CD4-positive, alpha-beta T cell (primary cell): ENCODE measurements around the gene CCNI. TPM values are rescaled to one million over a fixed set of nuclear protein-coding genes. Genes with fewer than 3 reads are reported as not detected.
"Not testable (repeated sequence)": the region's sequence is repeated elsewhere in the genome, so short reads cannot be mapped to it uniquely, and the experiment has no call there.

Experiments
- ATAC-seq: fragments of 200-7000 bp; cut with Tn5 transposase; one replicate; pipeline ENCODE4 v1.10.0; 2022; ENCODE audit warnings: mild to moderate bottlenecking; ENCODE audit not compliant: poor library complexity
- CTCF ChIA-PET: fragments of 350-600 bp; sonication (Branson Sonifier 250); formaldehyde crosslinking; loops from one replicate; lab custom pipeline; 2021; ENCODE audit warnings: antibody characterized with exemption, inconsistent platforms; lab: Charles Lee
- POLR2A ChIA-PET: fragments of 350-600 bp; sonication (Branson Sonifier 250); formaldehyde crosslinking; loops from one replicate; lab custom pipeline; 2021; ENCODE audit warnings: antibody characterized with exemption, inconsistent platforms; lab: Charles Lee
- DNase-seq, 14 experiments: peaks; one replicate each; pipeline ENCODE4 v3.0.0-alpha.2; 2013 to 2020; ENCODE audit warnings: mixed read lengths in 2 of 14
- H3K27ac ChIP-seq, 2 donors: one replicate each; pipeline versions ENCODE4 v1.5.1 to v1.7.0; 2013; ENCODE audit warnings: low read length in 2 of 2, low read depth in 1 of 2, mild to moderate bottlenecking in 1 of 2
- H3K27me3 ChIP-seq, 2 experiments: 1 replicate in 1 of 2; 2 replicates in 1 of 2; pipeline versions ENCODE4 v1.6.1 to v1.7.0; 2013; ENCODE audit warnings: low read length in 2 of 2, control low read depth in 1 of 2, mild to moderate bottlenecking in 1 of 2, moderate library complexity in 1 of 2; ENCODE audit not compliant: insufficient read depth in 2 of 2, control insufficient read depth in 1 of 2
- H3K36me3 ChIP-seq: one replicate; pipeline ENCODE4 v1.6.1; 2013; ENCODE audit warnings: low read length, control low read depth; ENCODE audit not compliant: insufficient read depth
- H3K4me1 ChIP-seq: one replicate; pipeline ENCODE4 v1.6.1; 2013; ENCODE audit warnings: low read length, control low read depth; ENCODE audit not compliant: insufficient read depth
- H3K4me3 ChIP-seq: one replicate; pipeline ENCODE4 v1.5.1; 2013; ENCODE audit warnings: mild to moderate bottlenecking, low read length, moderate library complexity
- H3K9me3 ChIP-seq, 2 experiments: 1 replicate in 1 of 2; 2 replicates in 1 of 2; pipeline versions ENCODE4 v1.6.1 to v1.7.0; 2013; ENCODE audit warnings: low read length in 2 of 2, mild to moderate bottlenecking in 2 of 2, control low read depth in 1 of 2, moderate library complexity in 1 of 2; ENCODE audit not compliant: control insufficient read depth in 1 of 2, insufficient read depth in 1 of 2
- H3K27ac Mint-ChIP-seq: one replicate; pipeline ENCODE4 v1.8.0; 2020; ENCODE audit warnings: mixed read lengths
- H3K27me3 Mint-ChIP-seq: one replicate; pipeline ENCODE4 v1.8.0; 2021; ENCODE audit warnings: mixed read lengths
- H3K36me3 Mint-ChIP-seq: one replicate; pipeline ENCODE4 v1.8.0; 2021; ENCODE audit warnings: low read depth, mixed read lengths
- H3K4me1 Mint-ChIP-seq: one replicate; pipeline ENCODE4 v1.8.0; 2021; ENCODE audit warnings: low read depth, mixed read lengths
- H3K4me3 Mint-ChIP-seq: one replicate; pipeline ENCODE4 v1.8.0; 2020; ENCODE audit warnings: mild to moderate bottlenecking, mixed read lengths
- H3K9me3 Mint-ChIP-seq: one replicate; pipeline ENCODE4 v1.8.0; 2020; ENCODE audit warnings: mixed read lengths
- CTCF ChIP-seq: fragments of 200-600 bp; IDR thresholded peaks from one replicate; pipeline ENCODE4 v1.8.0; 2022; ENCODE audit warnings: antibody characterized with exemption, mild to moderate bottlenecking
- intact Hi-C, 2 experiments: fragments of 100-400 bp; cut with DNase I in 1 of 2; cut with micrococcal nuclease in 1 of 2; formaldehyde crosslinking; loops; one replicate each; pipeline versions ENCODE4 v1.15.1 to v1.9.0; 2023 to 2025; cut with DNase I, micrococcal nuclease
- total RNA-seq, 174 experiments: library from RNA in 2 of 174; stranded (reverse) in 2 of 174; gene quantifications; one replicate each; pipeline ENCODE4 v1.2.3 and lab custom pipeline; 2021 to 2026

CCNI gene
- total RNA-seq, 2 experiments from 2014 or later = 385 to 418 TPM

DNA sequence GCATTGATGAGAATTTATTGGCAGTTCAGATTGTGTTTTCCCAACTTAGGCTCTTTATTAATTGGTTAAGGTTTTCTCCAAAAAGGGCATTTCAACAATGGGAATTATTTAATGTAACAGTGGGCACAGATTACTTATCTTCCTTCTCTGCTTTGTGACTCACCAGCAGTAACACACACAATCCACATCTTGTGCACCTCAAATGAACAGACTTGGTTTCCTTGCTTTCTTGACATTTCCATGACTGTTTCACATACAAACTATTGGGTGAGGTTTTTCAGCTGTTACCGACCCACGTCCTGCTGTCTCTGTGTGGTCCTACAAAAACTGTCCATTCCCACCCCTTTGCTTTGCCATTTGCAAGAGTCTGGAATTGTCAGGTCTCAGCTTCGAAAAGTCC, 38.1 kb downstream of the CCNI start:
- no peaks in the 10 kb centered on the region for H3K9me3 ChIP-seq
- no peak for DNase-seq
- ChIA-PET POLR2A (no interaction called here), CTCF (no interaction called here)
- H3K4me3 ChIP-seq = no peak overlapping the region
- no peaks in the 10 kb centered on the region for H3K27me3 ChIP-seq
- no peak overlapping the region for H3K4me3 Mint-ChIP-seq
- intact Hi-C loops = no loop called here
- H3K4me1 Mint-ChIP-seq = peaks cover 5% of the 10 kb centered on the region
- no peaks in the 10 kb centered on the region for H3K4me1 ChIP-seq
- H3K36me3 ChIP-seq = peaks cover 9% of the 10 kb centered on the region
- no peaks in the 10 kb centered on the region for H3K9me3 Mint-ChIP-seq
- no peak overlapping the region for H3K27ac ChIP-seq
- no peak for TF ChIP-seq CTCF
- H3K27ac Mint-ChIP-seq = no peak overlapping the region
- ATAC-seq = no peak
- H3K27me3 Mint-ChIP-seq = no peaks in the 10 kb centered on the region
- H3K36me3 Mint-ChIP-seq = peaks cover 12% of the 10 kb centered on the region

GRCh38 chr4:77037168-77037567, 38.6 kb downstream of the CCNI start:
- H3K27ac ChIP-seq, CTCF ChIA-PET, H3K36me3 ChIP-seq, H3K4me1 ChIP-seq, H3K4me3 Mint-ChIP-seq, H3K27me3 Mint-ChIP-seq, ATAC-seq, H3K4me3 ChIP-seq, H3K9me3 Mint-ChIP-seq, H3K27me3 ChIP-seq, H3K27ac Mint-ChIP-seq, POLR2A ChIA-PET, DNase-seq, H3K4me1 Mint-ChIP-seq, intact Hi-C loops, H3K9me3 ChIP-seq: not testable (repeated sequence)
- H3K36me3 Mint-ChIP-seq = peaks cover 12% of the 10 kb centered on the region

- H3K9me3 Mint-ChIP-seq = no peaks in the 10 kb centered on the region
- DNase-seq = no peak
- no peak overlapping the region for H3K27ac Mint-ChIP-seq
- H3K27me3 Mint-ChIP-seq = no peaks in the 10 kb centered on the region
- H3K36me3 ChIP-seq = peaks cover 9% of the 10 kb centered on the region
- ChIA-PET POLR2A (no interaction called here), CTCF (no interaction called here)
- H3K4me3 Mint-ChIP-seq = no peak overlapping the region
- H3K9me3 ChIP-seq = no peaks in the 10 kb centered on the region
- peaks cover 11% of the 10 kb centered on the region for H3K4me1 ChIP-seq
- intact Hi-C loops = no loop called here
- H3K36me3 Mint-ChIP-seq = peaks cover 15% of the 10 kb centered on the region
- H3K27me3 ChIP-seq = no peaks in the 10 kb centered on the region
- H3K4me1 Mint-ChIP-seq = peaks cover 15% of the 10 kb centered on the region
- no peak for ATAC-seq
- TF ChIP-seq CTCF = no peak
- H3K4me3 ChIP-seq = no peak overlapping the region
- no peak overlapping the region for H3K27ac ChIP-seq
Measured at GRCh38 chr4:77036206-77036605, 39.6 kb downstream of the CCNI start.

DNA sequence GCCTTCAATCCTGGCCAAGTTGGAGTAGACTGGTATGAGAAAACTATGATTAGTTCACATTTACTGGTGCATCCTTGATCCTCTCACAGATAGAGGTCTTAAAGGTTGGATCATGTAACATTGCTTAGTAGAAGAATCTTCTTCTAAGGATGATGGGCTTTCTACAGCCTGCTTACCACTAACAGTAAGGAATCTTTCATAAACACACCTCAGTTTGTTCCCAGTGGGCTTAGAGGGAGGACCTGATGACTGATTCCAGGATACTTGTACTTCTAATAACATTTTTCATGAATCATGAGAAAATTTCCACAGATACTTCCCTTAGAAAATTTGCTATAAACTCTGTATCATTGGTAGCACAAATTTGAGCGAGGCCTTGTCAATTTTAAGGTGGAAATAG, 40.6 kb downstream of the CCNI start:
- Histone ChIP-seq H3K9me3 (no peaks in the 10 kb centered on the region), H3K4me1 (peaks cover 11% of the 10 kb centered on the region), H3K27me3 (no peaks in the 10 kb centered on the region), H3K27ac (no peak overlapping the region), H3K4me3 (no peak overlapping the region), H3K36me3 (peaks cover 9% of the 10 kb centered on the region)
- TF ChIP-seq CTCF = no peak
- H3K9me3 Mint-ChIP-seq = no peaks in the 10 kb centered on the region
- H3K36me3 Mint-ChIP-seq = peaks cover 16% of the 10 kb centered on the region
- H3K27me3 Mint-ChIP-seq = no peaks in the 10 kb centered on the region
- ChIA-PET CTCF (no interaction called here), POLR2A (no interaction called here)
- intact Hi-C loops = no loop called here
- H3K27ac Mint-ChIP-seq = no peak overlapping the region
- ATAC-seq = no peak
- peaks cover 21% of the 10 kb centered on the region for H3K4me1 Mint-ChIP-seq
- no peak overlapping the region for H3K4me3 Mint-ChIP-seq
- no peak for DNase-seq
